Panc1 (cell line): ENCODE results near the gene GRIN2A. TPM values are rescaled to one million over a fixed set of nuclear protein-coding genes. Genes with fewer than 3 reads are reported as not detected.

Experiments
- ATAC-seq: fragments of 200-7000 bp; cut with Tn5 transposase; 2 replicates; pipeline ENCODE4 v1.9.1; 2020; ENCODE audit warnings: mild to moderate bottlenecking, moderate library complexity
- BruUV-seq: library from RNA; stranded (reverse); fragments of 400-500 nt; replicated peaks from 2 replicates; lab custom pipeline; 2021; lab: Mats Ljungman, UMichigan
- CTCF ChIA-PET: fragments of 300-600 bp; sonication (Branson Sonifier 250); formaldehyde crosslinking; loops from one replicate; lab custom pipeline; 2022; ENCODE audit warnings: antibody characterized with exemption; lab: Charles Lee
- POLR2A ChIA-PET: fragments of 300-600 bp; sonication (Branson Sonifier 250); formaldehyde crosslinking; loops from one replicate; lab custom pipeline; 2022; ENCODE audit warnings: antibody characterized with exemption; lab: Charles Lee
- DNase-seq: peaks from one replicate; pipeline ENCODE4 v3.0.0-alpha.2; 2010; ENCODE audit warnings: low read depth, low spot score
- H3K27ac ChIP-seq: 2 replicates; pipeline ENCODE4 v1.5.1; 2011; ENCODE audit warnings: mild to moderate bottlenecking, low read length, inconsistent platforms
- H3K27me3 ChIP-seq: fragments of 200-500 bp; sonication (Bioruptor generic); 2 replicates; pipeline ENCODE4 v1.6.0; 2014; ENCODE audit warnings: low read length, inconsistent platforms; ENCODE audit not compliant: control insufficient read depth, insufficient read depth
- H3K36me3 ChIP-seq: fragments of 200-500 bp; sonication (Bioruptor generic); 2 replicates; pipeline ENCODE4 v1.5.1; 2014; ENCODE audit warnings: inconsistent platforms, mild to moderate bottlenecking, low read length, moderate library complexity; ENCODE audit not compliant: control insufficient read depth, insufficient read depth
- H3K4me1 ChIP-seq: 2 replicates; pipeline ENCODE4 v1.5.1; 2011; ENCODE audit warnings: inconsistent platforms, mild to moderate bottlenecking, low read length, moderate library complexity; ENCODE audit not compliant: control insufficient read depth, insufficient read depth
- H3K4me3 ChIP-seq, 2 experiments: 2 replicates each; pipeline ENCODE4 v1.5.1; 2011 to 2012; ENCODE audit warnings: low read depth in 2 of 2, low read length in 2 of 2, mild to moderate bottlenecking in 2 of 2, inconsistent platforms in 1 of 2, moderate library complexity in 1 of 2
- H3K9me3 ChIP-seq: fragments of 200-500 bp; sonication (Bioruptor generic); 2 replicates; pipeline ENCODE4 v1.5.1; 2014; ENCODE audit warnings: low read depth, mild to moderate bottlenecking, inconsistent platforms, low read length, moderate library complexity; ENCODE audit not compliant: control insufficient read depth, insufficient read depth
- POLR2AphosphoS5 ChIP-seq: IDR thresholded peaks from 2 replicates; pipeline ENCODE4 v1.6.1; 2012; ENCODE audit warnings: mild to moderate bottlenecking, low read depth, low read length, moderate library complexity
- SIN3A ChIP-seq: IDR thresholded peaks from 2 replicates; pipeline ENCODE4 v1.6.1; 2012; ENCODE audit warnings: low read depth, mild to moderate bottlenecking, low read length, moderate library complexity, borderline replicate concordance; ENCODE audit not compliant: insufficient read depth
- TCF7L2 ChIP-seq: IDR thresholded peaks from 2 replicates; pipeline ENCODE4 v1.6.1; 2011; ENCODE audit warnings: mild to moderate bottlenecking, low read depth, low read length, inconsistent platforms
- in situ Hi-C: cut with HindIII; loops from 2 replicates; pipeline ENCODE4 v1.10.0; 2016; ENCODE audit warnings: low sequenced_read_pairs, low pct_unique_long_range_greater_than_20kb
- intact Hi-C: fragments of 100-400 bp; cut with micrococcal nuclease; formaldehyde crosslinking; loops from one replicate; pipeline ENCODE4 v1.10.0; 2022; ENCODE audit not compliant: unreplicated experiment
- total RNA-seq: library from RNA; stranded (reverse); gene quantifications from one replicate; pipeline ENCODE4 v1.2.1, GENCODE V29; 2021; ENCODE audit not compliant: unreplicated experiment
- TF ChIP-seq, protein P1 (sequence below), 2 experiments: IDR thresholded peaks; 2 replicates each; pipeline ENCODE4 v1.6.1; 2011 to 2012; ENCODE audit warnings: low read depth in 2 of 2, control low read depth in 1 of 2, low read length in 1 of 2, mild to moderate bottlenecking in 1 of 2, moderate library complexity in 1 of 2; ENCODE audit not compliant: insufficient read depth in 1 of 2
- TF ChIP-seq, protein P2 (sequence below): fragments of 450-650 bp; IDR thresholded peaks from 2 replicates; pipeline ENCODE4 v1.5.1; 2017; ENCODE audit warnings: mild to moderate bottlenecking

Gene GRIN2A
- total RNA-seq, 1 experiment from 2014 or later: 12.3 TPM

DNA sequence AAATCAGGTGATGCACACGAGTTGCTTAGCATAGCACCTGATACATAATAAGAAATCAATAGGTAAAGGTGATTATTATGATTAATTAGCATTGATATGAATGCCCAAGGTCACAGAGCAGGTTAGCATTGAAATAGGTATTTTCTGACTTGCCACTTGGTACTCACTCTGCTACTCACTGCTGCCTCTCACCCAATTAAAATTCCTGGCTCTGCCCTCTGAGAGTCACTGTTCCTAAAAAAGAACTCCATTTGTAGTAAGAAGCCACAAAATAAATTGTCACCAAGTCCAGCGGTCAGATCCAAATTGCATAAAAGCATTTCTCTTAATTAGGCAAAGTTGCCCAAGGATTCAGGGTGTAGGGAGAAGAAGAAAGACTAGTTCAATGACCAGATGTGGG lies 8.9 kb upstream of the GRIN2A start:
- TF ChIP-seq POLR2AphosphoS5 (no peak), SIN3A (no peak)
- TF ChIP-seq, protein P1, sequence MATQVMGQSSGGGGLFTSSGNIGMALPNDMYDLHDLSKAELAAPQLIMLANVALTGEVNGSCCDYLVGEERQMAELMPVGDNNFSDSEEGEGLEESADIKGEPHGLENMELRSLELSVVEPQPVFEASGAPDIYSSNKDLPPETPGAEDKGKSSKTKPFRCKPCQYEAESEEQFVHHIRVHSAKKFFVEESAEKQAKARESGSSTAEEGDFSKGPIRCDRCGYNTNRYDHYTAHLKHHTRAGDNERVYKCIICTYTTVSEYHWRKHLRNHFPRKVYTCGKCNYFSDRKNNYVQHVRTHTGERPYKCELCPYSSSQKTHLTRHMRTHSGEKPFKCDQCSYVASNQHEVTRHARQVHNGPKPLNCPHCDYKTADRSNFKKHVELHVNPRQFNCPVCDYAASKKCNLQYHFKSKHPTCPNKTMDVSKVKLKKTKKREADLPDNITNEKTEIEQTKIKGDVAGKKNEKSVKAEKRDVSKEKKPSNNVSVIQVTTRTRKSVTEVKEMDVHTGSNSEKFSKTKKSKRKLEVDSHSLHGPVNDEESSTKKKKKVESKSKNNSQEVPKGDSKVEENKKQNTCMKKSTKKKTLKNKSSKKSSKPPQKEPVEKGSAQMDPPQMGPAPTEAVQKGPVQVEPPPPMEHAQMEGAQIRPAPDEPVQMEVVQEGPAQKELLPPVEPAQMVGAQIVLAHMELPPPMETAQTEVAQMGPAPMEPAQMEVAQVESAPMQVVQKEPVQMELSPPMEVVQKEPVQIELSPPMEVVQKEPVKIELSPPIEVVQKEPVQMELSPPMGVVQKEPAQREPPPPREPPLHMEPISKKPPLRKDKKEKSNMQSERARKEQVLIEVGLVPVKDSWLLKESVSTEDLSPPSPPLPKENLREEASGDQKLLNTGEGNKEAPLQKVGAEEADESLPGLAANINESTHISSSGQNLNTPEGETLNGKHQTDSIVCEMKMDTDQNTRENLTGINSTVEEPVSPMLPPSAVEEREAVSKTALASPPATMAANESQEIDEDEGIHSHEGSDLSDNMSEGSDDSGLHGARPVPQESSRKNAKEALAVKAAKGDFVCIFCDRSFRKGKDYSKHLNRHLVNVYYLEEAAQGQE (IDR thresholded peaks at IDR 0.05; ENCODE audit: insufficient read depth in 1 of 2, low read depth in 2 of 2, low read length in 1 of 2): no peak
- in situ Hi-C loops: no loop called here
- ChIA-PET POLR2A (no interaction called here), CTCF (no interaction called here)
- Histone ChIP-seq H3K9me3 (no peaks in the 10 kb centered on the region), H3K36me3 (no peaks in the 10 kb centered on the region), H3K4me3 (no peak overlapping the region), H3K27me3 (no peaks in the 10 kb centered on the region), H3K4me1 (no peaks in the 10 kb centered on the region), H3K27ac (no peak overlapping the region)
- DNase-seq (no peak), ATAC-seq (no peak)
- no TSS peak for BruUV-seq
- intact Hi-C loops: no loop called here

DNA sequence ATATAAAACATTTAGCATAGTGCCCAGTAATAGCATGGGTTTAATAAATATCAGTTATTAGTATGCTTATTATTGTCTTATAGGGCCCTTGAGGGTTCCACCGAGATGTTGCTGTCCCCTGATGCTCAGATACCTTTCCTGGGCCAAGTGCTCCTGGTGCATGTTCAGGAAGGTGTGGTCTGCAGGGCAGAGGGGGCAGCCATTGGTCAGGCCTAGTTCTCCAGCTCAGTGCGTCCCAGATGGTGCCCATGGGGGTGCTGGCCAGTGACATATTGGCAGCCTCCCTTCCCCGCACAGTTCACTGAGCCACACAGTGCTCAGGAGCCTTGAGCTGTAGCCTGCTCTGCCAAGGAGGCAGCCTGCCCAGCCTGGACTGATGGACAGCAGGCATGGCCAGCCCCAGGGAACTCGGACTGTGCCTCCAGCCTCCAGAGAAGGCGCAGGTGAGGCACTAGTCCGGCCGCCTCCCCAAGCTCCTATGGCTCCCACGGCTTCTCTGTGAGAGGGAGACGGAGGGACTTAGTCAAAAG lies 7.7 kb upstream of the GRIN2A start:
- intact Hi-C loops (loop anchor here (10.0 kb wide), 1 partner anchor 925 kb away; no protein-coding TSS in a partner anchor), in situ Hi-C loops (no loop called here)
- CTCF ChIA-PET: interaction anchor here (0.5 kb wide), 1 partner anchor 547 kb away, joined by 5 read pairs; no protein-coding TSS in a partner anchor

More for the DNA sequence above, 7.7 kb upstream of the GRIN2A start:
- peak; percentile 45; the same call in 1 of the 2 replicates for ATAC-seq
- H3K4me3 ChIP-seq: no peak overlapping the region
- no TSS peak for BruUV-seq
- H3K4me1 ChIP-seq: no peaks in the 10 kb centered on the region
- no peak for TF ChIP-seq POLR2AphosphoS5
- TF ChIP-seq SIN3A: no peak
- TF ChIP-seq, protein P1 (IDR thresholded peaks at IDR 0.05; ENCODE audit: insufficient read depth in 1 of 2, low read depth in 2 of 2, low read length in 1 of 2): no peak
- no peak for TF ChIP-seq TCF7L2
- TF ChIP-seq, protein P2, sequence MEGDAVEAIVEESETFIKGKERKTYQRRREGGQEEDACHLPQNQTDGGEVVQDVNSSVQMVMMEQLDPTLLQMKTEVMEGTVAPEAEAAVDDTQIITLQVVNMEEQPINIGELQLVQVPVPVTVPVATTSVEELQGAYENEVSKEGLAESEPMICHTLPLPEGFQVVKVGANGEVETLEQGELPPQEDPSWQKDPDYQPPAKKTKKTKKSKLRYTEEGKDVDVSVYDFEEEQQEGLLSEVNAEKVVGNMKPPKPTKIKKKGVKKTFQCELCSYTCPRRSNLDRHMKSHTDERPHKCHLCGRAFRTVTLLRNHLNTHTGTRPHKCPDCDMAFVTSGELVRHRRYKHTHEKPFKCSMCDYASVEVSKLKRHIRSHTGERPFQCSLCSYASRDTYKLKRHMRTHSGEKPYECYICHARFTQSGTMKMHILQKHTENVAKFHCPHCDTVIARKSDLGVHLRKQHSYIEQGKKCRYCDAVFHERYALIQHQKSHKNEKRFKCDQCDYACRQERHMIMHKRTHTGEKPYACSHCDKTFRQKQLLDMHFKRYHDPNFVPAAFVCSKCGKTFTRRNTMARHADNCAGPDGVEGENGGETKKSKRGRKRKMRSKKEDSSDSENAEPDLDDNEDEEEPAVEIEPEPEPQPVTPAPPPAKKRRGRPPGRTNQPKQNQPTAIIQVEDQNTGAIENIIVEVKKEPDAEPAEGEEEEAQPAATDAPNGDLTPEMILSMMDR: no peak
- no peak for DNase-seq
- H3K36me3 ChIP-seq: no peaks in the 10 kb centered on the region
- H3K27ac ChIP-seq: no peak overlapping the region
- no peaks in the 10 kb centered on the region for H3K9me3 ChIP-seq
- no peaks in the 10 kb centered on the region for H3K27me3 ChIP-seq
- POLR2A ChIA-PET: no interaction called here
